ENCODE data around the gene BICC1.

BICC1 gene

GRCh38 chr10:58502956-58503355, 9.7 kb upstream of the BICC1 start:
- DNase-seq (ENCODE audit: extremely low read depth, low read depth), result no peak
- no peak for TF ChIP-seq CTCF (IDR thresholded peaks at IDR 0.05; ENCODE audit: low read depth, low read length)

GRCh38 chr10:58508316-58508715, 4.4 kb upstream of the BICC1 start:
- DNase-seq (ENCODE audit: extremely low read depth, low read depth), result peak; percentile 72
- no peak for TF ChIP-seq CTCF (IDR thresholded peaks at IDR 0.05; ENCODE audit: low read depth, low read length)

- TF ChIP-seq CTCF (IDR thresholded peaks at IDR 0.05; ENCODE audit: low read depth, low read length), result no peak
- DNase-seq (ENCODE audit: extremely low read depth, low read depth), result no peak
Observed at GRCh38 chr10:58511765-58512490, 744 bp upstream of the BICC1 start.

- TF ChIP-seq CTCF (IDR thresholded peaks at IDR 0.05; ENCODE audit: low read depth, low read length), result no peak
- peak; percentile 69 for DNase-seq (ENCODE audit: extremely low read depth, low read depth)
Observed at GRCh38 chr10:58513188-58514110, 777 bp downstream of the BICC1 start.

- no peak for DNase-seq (ENCODE audit: extremely low read depth, low read depth)
Observed at GRCh38 chr10:58514111-58514770, 1.6 kb downstream of the BICC1 start.

GRCh38 chr10:58515291-58515941, 2.7 kb downstream of the BICC1 start:
- DNase-seq (ENCODE audit: extremely low read depth, low read depth), result no peak
- TF ChIP-seq CTCF (IDR thresholded peaks at IDR 0.05; ENCODE audit: low read depth, low read length), result no peak

More at GRCh38 chr10:58514111-58514770, 1.6 kb downstream of the BICC1 start:
- TF ChIP-seq CTCF (IDR thresholded peaks at IDR 0.05; ENCODE audit: low read depth, low read length), result no peak
